UCSD-AML1 (cell line): ENCODE data around the gene CYLD.

Source experiments
- DNase-seq: peaks from one replicate; lab custom pipeline; 2025; ENCODE audit not compliant: unreplicated experiment; lab: John Stamatoyannopoulos, UW

The CYLD gene

GRCh38 chr16:50776037-50776436 is 34.2 kb downstream of the CYLD start:
- DNase-seq, result no peak

- DNase-seq, result no peak
Measured at GRCh38 chr16:50778284-50779163, 36.6 kb downstream of the CYLD start.

- no peak for DNase-seq
Measured at GRCh38 chr16:50781043-50781442, 39.2 kb downstream of the CYLD start.

GRCh38 chr16:50781518-50781917 is 39.6 kb downstream of the CYLD start:
- DNase-seq, result no peak

- DNase-seq, result no peak
Measured at GRCh38 chr16:50789757-50790156, 47.9 kb downstream of the CYLD start.

GRCh38 chr16:50791522-50791921 is 49.6 kb downstream of the CYLD start:
- DNase-seq, result no peak

GRCh38 chr16:50796829-50797228 is 54.9 kb downstream of the CYLD start:
- no peak for DNase-seq

GRCh38 chr16:50797456-50797855 is 55.6 kb downstream of the CYLD start:
- no peak for DNase-seq

- DNase-seq, result no peak
Measured at GRCh38 chr16:50800074-50800473, 58.2 kb downstream of the CYLD start.

- no peak for DNase-seq
Measured at GRCh38 chr16:50801036-50801435, 59.1 kb downstream of the CYLD start.

GRCh38 chr16:50802000-50802399 is 60.1 kb downstream of the CYLD start:
- DNase-seq, result no peak

- DNase-seq, result no peak
Measured at GRCh38 chr16:50802961-50803360, 61.1 kb downstream of the CYLD start.

- DNase-seq, result no peak
Measured at GRCh38 chr16:50804290-50804907, 62.5 kb downstream of the CYLD start.

GRCh38 chr16:50806099-50807062 is 64.5 kb downstream of the CYLD start:
- DNase-seq, result peak; percentile 90

- DNase-seq, result no peak
Measured at GRCh38 chr16:50808929-50809538, 67.1 kb downstream of the CYLD start.

GRCh38 chr16:50809561-50809960 is 67.7 kb downstream of the CYLD start:
- no peak for DNase-seq

- no peak for DNase-seq
Measured at GRCh38 chr16:50810241-50810965, 68.5 kb downstream of the CYLD start.

GRCh38 chr16:50812046-50812445 is 70.2 kb downstream of the CYLD start:
- DNase-seq, result peak; percentile 42

- no peak for DNase-seq
Measured at GRCh38 chr16:50812876-50813466, 71.1 kb downstream of the CYLD start.

- DNase-seq, result no peak
Measured at GRCh38 chr16:50814052-50814451, 72.2 kb downstream of the CYLD start.
